Right lobe of liver (tissue), 6 donors: ENCODE measurements around the gene COL7A1. TPM values are rescaled to one million over a fixed set of nuclear protein-coding genes. Genes with fewer than 3 reads are reported as not detected.

Experiments
- ATAC-seq, 4 donors: fragments of 200-7000 bp; cut with Tn5 transposase; one replicate each; pipeline ENCODE4 v1.9.1; 2020; ENCODE audit warnings: mild to moderate bottlenecking in 4 of 4, moderate library complexity in 4 of 4
- DNase-seq, 3 donors: peaks; one replicate each; pipeline ENCODE4 v3.0.0-alpha.2; 2020
- H3K27ac ChIP-seq, 3 donors: fragments of 200-600 bp; one replicate each; pipeline ENCODE4 v1.8.0; 2022
- H3K27me3 ChIP-seq, 2 donors: fragments of 200-600 bp; one replicate each; pipeline ENCODE4 v1.8.0; 2022
- H3K36me3 ChIP-seq, 4 donors: fragments of 200-600 bp; sonication (generic) in 1 of 4; one replicate each; pipeline versions ENCODE4 v1.5.1 to v1.8.0; 2017 to 2022; ENCODE audit warnings: control low read depth in 1 of 4
- H3K4me1 ChIP-seq, 4 donors: fragments of 200-600 bp; sonication (generic) in 1 of 4; one replicate each; pipeline versions ENCODE4 v1.5.1 to v1.8.0; 2017 to 2022; ENCODE audit warnings: control low read depth in 1 of 4
- H3K4me3 ChIP-seq, 3 donors: fragments of 200-600 bp; one replicate each; pipeline ENCODE4 v1.8.0; 2022
- H3K9me3 ChIP-seq, 4 donors: fragments of 200-600 bp; sonication (generic) in 1 of 4; one replicate each; pipeline versions ENCODE4 v1.5.1 to v1.8.0; 2017 to 2022; ENCODE audit warnings: control low read depth in 1 of 4
- CTCF ChIP-seq, 4 donors: fragments of 200-600 bp in 3 of 4; fragments of 450-650 bp in 1 of 4; IDR thresholded peaks; one replicate each; pipeline versions ENCODE4 v1.5.1 to v1.8.0; 2016 to 2022; ENCODE audit warnings: antibody characterized with exemption in 4 of 4, mild to moderate bottlenecking in 2 of 4
- POLR2A ChIP-seq: fragments of 450-650 bp; IDR thresholded peaks from one replicate; pipeline ENCODE4 v1.6.1; 2017; ENCODE audit warnings: antibody characterized with exemption, mild to moderate bottlenecking
- WGBS: methylation state at CpG from one replicate; pipeline ENCODE4 v1.1.6; 2018; ENCODE audit warnings: low coverage, low lambda C conversion rate; ENCODE audit not compliant: insufficient coverage; ENCODE audit errors: missing lambda C conversion rate; 5-methylcytosine and 5-hydroxymethylcytosine counted together
- intact Hi-C, 2 donors: fragments of 100-400 bp; cut with DNase I; formaldehyde crosslinking; loops; one replicate each; pipeline versions ENCODE4 v1.11.2 to v1.14.1; 2022
- total RNA-seq, 6 experiments: library from RNA; depleted of rRNA in 2 of 6; stranded (reverse); fragments of >200 nt in 2 of 6; fragmentation: NEBNext Ultra II Directional in 3 of 6; extraction: Animal tissue kit (Norgen Biotek cat#: 25700) in 3 of 6; gene quantifications; one replicate each; pipeline versions ENCODE4 v1.1.0 to v1.2.4, GENCODE V29; 2016 to 2023
- donor health status: DM: no; HTN: yes; CAD: no.
- donor health status: DM: no; HTN: no; CAD: no.
- donor health status: DM: no; HTN: no; CAD: no.
- donor health status: DM: no; HTN: yes; CAD: no.
- donor health status: DM: no; HTN: yes; CAD: no.

The COL7A1 gene
- total RNA-seq, 6 experiments from 2014 or later = 0.31 to 1.7 (median 1.1) TPM

- Histone ChIP-seq H3K36me3 (no peaks in the 10 kb centered on the region), H3K27me3 (no peaks in the 10 kb centered on the region), H3K4me3 (no peak overlapping the region), H3K27ac (no peak overlapping the region), H3K4me1 (no peaks in the 10 kb centered on the region), H3K9me3 (no peaks in the 10 kb centered on the region)
- ATAC-seq (no peak), DNase-seq (no peak)
- intact Hi-C loops = no loop called here
- WGBS = 85% methylated on average over 5 of the region's 18 CpGs
- TF ChIP-seq POLR2A (no peak), CTCF (IDR thresholded peaks at IDR 0.05) (no peak)
Measured at GRCh38 chr3:48569808-48570450, 25.2 kb downstream of the COL7A1 start.

- 73% methylated on average over 3 of the region's 10 CpGs for WGBS
- ATAC-seq = no peak
- no peaks in the 10 kb centered on the region for H3K27me3 ChIP-seq
- no peak overlapping the region for H3K4me3 ChIP-seq
- TF ChIP-seq POLR2A (no peak), CTCF (IDR thresholded peaks at IDR 0.05) (no peak)
- intact Hi-C loops = no loop called here
- H3K4me1 ChIP-seq = no peaks in the 10 kb centered on the region
- no peaks in the 10 kb centered on the region for H3K36me3 ChIP-seq
- no peak for DNase-seq
- no peaks in the 10 kb centered on the region for H3K9me3 ChIP-seq
- H3K27ac ChIP-seq = no peak overlapping the region
Measured at GRCh38 chr3:48569400-48569799, 25.7 kb downstream of the COL7A1 start.

- H3K27ac ChIP-seq = no peak overlapping the region
- no peaks in the 10 kb centered on the region for H3K27me3 ChIP-seq
- no CpG with 5 or more reads among the region's 7 CpGs for WGBS
- H3K36me3 ChIP-seq = no peaks in the 10 kb centered on the region
- ATAC-seq = no peak
- no peaks in the 10 kb centered on the region for H3K4me1 ChIP-seq
- no peak for DNase-seq
- H3K4me3 ChIP-seq = no peak overlapping the region
- TF ChIP-seq POLR2A (no peak), CTCF (IDR thresholded peaks at IDR 0.05) (no peak)
- no peaks in the 10 kb centered on the region for H3K9me3 ChIP-seq
- intact Hi-C loops = no loop called here
Measured at GRCh38 chr3:48568476-48568875, 26.7 kb downstream of the COL7A1 start.

GRCh38 chr3:48567500-48567899, 27.6 kb downstream of the COL7A1 start:
- H3K36me3 ChIP-seq = no peaks in the 10 kb centered on the region
- WGBS = 75% methylated on average over 11 of the region's 11 CpGs

More at GRCh38 chr3:48567500-48567899, 27.6 kb downstream of the COL7A1 start:
- ATAC-seq (no peak), DNase-seq (no peak)
- H3K27me3 ChIP-seq = no peaks in the 10 kb centered on the region
- no peak for TF ChIP-seq POLR2A
- no peak for TF ChIP-seq CTCF (IDR thresholded peaks at IDR 0.05)
- no peaks in the 10 kb centered on the region for H3K9me3 ChIP-seq
- intact Hi-C loops = no loop called here
- no peak overlapping the region for H3K4me3 ChIP-seq
- no peak overlapping the region for H3K27ac ChIP-seq
- no peaks in the 10 kb centered on the region for H3K4me1 ChIP-seq
